Activated CD4-positive, alpha-beta T cell treated with anti-CD3 and anti-CD28 coated beads, Interleukin-10, Interleukin-2, amounts not matched to agents 100 ng/mL and 50 ng/mL, durations not matched to agents 16 hours and 8 hours (primary cell): ENCODE data around the gene TAOK3.
"Not testable (repeated sequence)": the region's sequence is repeated elsewhere in the genome, so short reads cannot be mapped to it uniquely, and the experiment has no call there.

Experiments used
- DNase-seq: peaks from one replicate; pipeline ENCODE4 v3.0.0-alpha.2; 2020

TAOK3 gene

DNA sequence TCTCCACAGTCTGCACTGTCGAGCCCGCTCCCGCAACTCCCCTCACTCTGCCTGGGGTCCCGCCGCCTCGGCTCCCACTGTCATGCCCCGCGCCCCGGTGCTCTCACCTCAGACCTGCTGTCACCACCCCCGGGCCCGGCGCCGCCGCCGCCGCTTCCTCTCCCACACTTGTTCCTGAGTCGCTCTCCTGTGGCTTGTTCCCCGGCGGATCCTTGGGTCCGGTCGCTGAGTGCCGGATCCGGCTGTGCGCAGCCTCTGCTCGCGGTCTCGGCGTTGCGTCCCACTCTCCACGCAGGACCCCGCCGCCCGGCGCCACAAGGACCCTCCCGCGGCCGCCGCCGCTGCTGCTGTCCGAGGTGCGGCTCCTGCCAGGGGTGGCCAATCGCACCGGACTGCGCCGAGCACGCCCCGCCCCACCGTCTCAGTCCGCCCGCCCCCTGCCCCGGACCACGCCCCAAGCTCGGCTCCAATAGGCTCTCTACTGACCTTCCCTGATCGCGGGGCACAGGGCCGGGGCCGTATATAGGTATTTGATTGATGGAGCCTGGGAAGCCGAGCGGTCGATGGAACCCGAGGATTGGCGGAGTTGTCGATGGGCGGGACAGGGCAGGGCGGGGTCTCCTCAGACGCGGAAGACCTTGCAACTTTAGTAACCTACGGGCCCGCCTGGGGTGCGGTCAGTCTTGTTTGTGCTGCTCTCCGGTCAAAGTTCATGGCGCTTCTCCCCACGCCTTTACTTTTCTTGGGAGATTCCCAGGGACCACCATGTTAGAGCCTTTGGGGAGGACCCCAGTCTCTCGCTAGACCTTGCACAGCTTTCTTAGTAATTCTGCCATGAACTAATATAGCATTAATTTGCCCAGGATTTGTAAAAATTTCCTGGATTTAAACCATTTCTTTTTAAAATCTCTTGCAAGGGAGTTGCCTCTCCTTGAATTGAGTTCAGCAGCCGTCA is at the start of gene TAOK3:
TAOK3 (minus strand) TSS at position 367 of the 955 bp plus-strand sequence. CDS start 117,340 bp downstream, outside the sequence.
- DNase-seq = peak; percentile 99

DNA sequence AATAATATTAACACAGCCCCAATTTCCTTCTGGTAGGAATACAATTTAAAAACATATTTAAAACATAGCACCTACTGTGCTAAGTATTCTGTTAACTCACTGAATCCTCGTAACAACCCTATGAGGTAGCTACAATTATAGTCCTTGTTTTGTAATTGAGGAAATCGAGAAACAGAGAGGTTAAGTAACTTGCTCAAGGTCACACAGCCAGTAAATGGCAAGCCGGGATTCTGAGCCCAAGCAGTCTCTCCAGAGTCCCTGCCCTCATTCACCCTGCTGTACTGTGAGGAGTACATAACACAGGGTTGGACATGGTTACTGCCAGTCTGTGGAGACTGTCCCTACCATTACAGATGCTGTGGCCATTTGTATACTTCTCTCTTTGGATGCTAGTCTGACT is 48.0 kb upstream of the TAOK3 start:
- DNase-seq = no peak

DNA sequence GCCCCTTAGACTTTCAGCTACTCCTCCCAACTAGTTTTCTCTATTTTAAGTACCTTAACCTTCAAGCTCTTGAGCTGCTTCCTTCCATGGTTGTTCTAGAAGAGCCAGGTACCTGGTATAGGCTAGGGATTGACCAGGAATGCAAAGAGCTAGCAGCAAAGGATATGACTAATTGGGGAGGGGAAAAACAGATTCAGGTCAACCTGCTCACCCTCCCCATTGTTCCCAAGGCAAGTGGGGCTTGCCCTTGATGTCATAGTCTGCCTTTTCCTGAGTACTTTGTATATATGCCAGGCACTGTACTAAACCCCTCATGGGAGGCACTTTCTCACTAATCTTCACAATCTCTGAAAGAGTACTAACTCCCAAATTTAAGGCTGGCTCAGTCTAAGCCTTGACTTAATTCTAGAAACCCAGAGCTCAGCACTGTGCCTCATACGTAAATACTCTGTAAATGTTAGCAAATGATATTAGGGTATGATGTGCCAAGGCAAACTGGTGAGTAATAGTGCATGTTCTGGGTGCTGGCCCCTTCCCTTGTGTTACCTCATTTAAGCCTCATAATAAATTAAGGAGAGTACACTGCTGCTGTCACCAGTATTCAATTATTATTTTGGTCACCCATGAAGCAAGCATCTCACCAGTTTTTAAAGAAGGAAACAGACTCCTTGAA is 45.8 kb upstream of the TAOK3 start:
- no peak for DNase-seq

DNA sequence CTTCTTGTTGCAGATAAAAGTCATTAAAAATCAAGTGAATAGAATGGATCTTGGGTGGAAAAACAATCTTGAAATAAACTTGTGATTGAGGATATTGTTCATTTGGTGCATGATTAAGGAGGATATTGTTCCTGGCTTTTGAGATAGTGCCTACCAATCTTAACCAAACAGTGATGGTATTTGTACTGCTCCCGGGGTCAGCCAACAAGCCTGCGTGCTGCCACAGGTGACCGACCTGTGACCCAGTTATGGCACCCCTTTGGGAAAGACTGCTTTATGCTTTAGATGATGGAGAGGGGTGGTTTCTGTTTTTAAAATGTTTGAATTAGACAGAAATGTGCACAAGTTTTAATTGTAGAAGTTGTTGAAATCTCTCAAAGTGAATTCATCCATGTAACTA is 45.2 kb upstream of the TAOK3 start:
- no peak for DNase-seq

DNA sequence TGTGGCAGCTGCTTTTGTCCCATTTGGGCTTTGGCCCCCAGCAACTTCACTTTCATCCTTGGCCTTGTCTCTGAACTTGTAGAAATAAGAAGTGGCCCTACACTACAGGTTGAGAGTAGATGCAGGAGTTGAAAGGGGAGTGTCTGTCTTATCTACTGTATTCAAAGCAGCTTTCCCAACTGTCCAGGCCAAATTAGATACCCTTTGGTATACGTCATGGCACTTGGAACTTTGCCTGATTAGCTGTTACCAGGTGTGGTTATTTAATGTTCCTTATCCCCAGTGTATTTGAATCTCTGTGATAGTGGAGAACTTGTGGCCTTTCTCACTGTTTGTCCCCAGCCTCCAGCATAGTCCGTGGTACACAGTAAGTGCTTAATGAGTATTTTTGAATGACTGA is 37.1 kb upstream of the TAOK3 start:
- no peak for DNase-seq

DNA sequence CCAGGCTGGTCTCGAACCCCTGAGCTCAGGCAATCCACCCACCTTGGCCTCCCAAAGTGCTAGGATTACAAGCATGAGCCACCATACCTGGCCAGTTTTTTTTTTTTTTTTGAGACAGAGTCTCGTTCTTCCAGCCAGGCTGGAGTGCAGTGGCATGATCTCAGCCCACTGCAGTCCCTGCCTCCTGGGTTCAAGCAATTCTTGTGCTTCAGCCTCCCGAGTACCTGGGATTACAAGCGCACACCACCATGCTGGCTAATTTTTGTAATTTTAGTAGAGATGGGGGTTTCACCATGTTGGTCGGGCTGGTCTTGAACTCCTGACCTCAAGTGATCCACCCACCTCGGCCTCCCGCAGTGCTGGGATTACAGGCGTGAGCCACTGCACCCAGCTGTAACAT is 35.5 kb upstream of the TAOK3 start:
- not testable (repeated sequence) for DNase-seq

DNA sequence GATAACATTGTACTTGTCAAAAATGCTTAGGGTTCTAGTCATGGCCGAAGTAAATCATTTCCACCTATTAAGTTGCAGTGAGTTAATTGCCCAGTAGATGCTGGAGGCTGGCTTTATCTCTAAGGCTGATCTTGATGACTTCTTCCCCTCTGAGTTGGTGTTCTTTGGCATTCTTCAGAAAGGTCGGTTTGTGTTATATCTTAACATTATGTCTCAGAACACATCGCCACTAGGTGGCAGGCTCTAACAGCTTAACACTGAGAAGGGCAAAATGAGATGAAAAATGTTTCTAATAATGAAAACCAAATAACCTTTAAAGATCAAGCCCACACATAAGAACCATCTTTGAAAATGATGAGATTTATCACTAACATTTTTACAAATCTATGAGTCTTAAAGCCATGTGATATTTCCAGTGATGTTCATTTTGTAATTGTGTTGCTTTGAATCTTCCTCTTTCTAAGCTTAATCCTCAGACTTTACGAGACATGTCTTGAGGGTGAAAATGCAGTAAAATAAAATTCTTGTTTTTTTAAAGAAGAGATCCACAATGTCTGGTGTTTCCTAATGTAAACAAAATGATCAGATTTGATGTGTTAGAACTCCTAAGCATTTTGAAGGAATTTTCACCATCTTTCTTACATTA is 32.3 kb upstream of the TAOK3 start:
- DNase-seq = peak; percentile 58

DNA sequence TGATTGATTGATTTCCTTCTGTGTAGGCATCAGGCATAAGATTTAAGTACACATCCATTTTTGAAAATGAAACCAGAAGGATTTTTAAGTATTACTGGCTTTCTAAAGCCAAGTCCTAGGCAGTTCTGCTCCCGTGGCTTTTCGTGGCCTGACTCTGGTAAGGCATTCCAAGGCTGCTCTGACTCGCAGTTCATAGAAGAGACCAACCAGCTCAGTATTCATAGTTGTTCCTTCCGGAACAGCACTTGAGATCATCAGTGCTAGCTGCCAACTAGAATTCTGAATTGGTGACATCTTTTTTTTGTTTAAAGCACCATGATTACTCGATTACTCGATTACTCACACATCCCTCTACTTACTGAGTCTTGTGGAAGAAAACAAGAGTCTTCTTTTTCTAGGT is 29.5 kb upstream of the TAOK3 start:
- no peak for DNase-seq

DNA sequence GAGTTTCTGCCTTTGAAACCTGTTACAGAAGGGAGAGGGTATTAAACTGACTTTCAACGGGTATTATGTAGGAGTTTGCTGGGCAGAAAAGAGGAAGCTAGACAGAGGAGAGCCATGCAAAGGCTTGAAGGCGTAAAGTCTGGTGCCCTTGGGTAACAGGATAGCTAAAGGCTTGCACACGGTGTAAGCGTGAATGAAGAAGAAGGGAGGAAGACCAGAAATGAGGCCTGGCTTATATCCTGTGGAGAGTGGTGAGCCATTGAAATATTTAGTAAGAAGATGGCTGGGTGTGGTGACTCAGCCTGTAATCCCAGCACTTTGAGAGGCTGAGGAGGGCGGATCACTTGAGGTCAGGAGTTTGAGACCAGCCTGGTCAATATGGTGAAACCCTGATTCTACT is 26.2 kb upstream of the TAOK3 start:
- no peak for DNase-seq

DNA sequence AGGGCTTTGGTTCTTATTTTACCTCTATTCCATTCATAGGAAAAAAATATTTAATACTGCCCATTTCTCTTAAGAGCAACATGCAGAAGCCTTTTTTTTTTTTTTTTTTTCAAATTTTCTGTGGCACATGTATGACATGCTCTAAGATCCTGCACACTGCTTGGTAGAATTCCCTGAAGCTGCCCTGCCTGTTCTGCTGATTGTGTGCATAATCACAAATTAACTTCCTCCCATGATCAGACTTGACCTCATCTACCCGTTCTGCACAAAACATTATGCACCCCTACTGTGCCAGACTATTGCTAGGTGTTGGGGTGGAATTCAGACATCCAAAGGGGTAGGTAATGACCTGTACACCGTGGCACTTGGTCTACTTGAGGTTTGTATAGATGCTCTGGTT is 25.8 kb upstream of the TAOK3 start:
- DNase-seq = no peak

DNA sequence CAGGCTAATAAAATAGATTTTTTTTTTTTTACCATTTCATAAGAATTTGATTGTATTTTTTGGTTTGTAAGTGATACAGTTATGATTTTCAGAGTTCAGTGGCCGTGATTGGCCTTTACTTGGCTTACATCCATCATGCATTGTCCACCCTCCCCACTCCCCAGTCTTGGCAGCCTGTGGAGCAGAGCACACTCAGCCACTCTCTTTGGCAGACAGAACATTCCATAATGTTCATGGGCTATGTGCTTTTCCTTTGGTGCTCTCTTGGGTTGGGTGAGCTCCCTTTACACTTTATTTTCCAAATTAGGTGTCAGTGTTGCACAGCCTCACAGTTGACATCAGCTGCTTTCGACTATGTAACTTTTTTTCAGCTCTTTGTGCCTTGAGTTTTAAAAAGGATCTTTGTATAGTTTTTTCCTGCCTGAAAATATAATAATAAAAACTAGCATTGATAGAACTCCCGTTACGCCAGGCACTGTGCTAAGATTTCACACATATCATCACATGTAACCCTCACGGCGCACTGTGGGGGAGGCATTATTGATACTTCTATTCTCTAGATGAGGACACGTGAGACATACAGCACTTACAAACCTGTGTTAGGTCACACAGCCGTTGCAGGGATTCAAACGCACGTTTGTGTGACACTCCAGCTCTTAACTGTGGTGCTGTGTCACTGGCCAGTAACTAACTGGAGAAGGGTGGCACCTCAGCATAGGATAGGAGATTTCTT is 25.2 kb upstream of the TAOK3 start:
- no peak for DNase-seq

DNA sequence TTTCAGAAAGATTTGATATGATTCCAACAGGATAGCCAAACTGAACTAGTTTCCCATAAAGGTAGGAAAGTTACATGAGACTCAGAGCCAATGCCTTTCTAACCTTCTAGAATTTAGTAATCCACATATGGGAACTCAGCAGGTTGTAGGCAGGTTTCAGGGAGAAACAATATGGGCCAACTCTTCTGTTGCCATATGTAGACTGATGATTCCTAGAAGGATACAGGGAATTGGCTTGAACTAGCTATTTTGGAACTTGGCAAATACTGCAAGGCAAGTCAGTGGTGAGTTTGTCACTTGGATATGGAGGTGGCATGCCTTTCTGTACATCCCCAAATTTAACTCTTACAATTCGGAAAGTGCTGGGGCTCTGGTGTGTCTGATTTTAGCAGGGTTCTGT is 19.1 kb upstream of the TAOK3 start:
- DNase-seq = no peak

DNA sequence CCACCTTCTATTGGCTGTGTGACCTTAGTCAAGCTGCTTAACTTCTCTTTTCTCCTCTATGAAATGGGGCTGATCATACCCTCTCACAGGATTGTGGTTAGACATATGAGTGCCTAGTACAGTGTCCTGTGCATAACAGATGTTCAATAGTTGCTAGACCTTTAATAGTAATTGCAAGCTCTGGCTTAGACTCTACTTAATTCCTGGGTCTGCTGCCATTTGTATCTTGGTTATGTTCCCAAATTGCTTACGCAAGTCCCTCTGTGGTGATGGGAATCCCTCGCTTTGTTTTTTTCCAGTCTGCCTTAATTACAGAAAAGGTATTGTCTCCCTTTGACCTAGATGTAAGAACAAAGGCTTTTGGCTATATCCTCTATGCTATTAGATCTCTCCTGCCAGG is 18.7 kb upstream of the TAOK3 start:
- DNase-seq = no peak

DNA sequence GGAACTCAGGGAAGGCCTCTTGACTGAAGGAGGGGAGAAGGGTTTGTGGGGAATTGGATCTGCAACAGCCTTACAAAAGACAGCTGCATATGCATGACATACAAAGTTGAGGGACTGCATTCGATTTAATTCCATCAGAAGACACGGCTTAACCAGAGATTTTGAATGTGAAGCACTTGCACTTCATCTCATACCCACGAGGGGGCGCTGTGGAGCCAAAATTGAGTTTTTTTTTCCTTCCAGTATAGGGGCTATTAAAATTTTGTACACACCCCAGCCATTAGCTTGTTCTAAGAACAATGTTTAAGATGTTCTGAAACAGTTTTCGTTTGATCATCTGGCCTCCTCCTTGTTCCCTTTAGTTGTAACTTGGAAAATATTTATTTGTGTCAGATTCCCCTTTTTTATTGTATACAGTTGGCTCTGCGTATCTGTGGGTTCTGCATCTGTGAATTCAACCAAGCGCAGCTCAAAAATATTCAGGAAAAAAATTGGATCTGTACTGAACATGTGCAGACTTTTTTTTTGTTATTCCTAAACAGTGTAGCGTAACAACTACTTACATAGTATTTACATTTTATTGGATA is 5.3 kb upstream of the TAOK3 start:
- peak; percentile 71 for DNase-seq

DNA sequence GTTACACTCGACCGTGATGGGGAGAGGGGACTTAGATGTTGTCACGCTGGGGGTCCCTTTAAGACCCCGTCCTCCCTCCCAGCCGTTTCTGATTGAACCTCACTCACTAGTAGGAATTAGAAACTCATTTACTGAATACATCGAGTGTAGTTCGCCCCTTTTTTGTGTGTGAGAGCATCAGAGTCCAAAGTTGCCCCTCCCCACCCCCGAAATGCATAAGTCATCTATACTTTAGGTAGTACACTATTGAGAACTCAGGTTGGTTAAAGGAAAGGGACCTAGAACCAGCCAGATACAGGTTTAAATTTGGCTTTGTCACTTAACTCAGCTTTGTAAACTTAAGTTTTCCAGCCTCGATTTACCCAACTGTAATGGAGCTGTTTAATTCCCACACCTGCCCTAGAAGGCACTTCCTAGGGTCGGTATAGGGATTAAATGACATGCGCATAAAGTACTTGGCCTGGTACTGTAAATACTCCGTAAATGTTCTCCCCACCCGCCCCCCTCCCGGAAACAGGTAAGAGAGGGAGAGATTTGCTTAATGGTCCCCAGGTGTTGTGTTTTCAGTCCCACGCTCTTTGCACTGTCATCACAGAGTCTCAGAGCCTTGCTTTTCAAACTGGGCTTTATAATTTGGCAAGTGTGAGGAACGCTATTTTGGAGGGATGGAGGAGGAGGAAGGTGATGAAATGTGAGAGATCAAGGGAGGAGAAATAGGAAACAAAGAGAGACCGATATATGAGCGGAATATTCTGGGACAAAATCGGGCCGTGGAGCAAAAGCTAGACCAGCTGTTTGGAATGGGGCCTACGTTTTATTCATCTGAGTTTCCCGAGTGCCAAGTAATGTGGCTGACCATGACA is 4.5 kb upstream of the TAOK3 start:
- peak; percentile 4 for DNase-seq

DNA sequence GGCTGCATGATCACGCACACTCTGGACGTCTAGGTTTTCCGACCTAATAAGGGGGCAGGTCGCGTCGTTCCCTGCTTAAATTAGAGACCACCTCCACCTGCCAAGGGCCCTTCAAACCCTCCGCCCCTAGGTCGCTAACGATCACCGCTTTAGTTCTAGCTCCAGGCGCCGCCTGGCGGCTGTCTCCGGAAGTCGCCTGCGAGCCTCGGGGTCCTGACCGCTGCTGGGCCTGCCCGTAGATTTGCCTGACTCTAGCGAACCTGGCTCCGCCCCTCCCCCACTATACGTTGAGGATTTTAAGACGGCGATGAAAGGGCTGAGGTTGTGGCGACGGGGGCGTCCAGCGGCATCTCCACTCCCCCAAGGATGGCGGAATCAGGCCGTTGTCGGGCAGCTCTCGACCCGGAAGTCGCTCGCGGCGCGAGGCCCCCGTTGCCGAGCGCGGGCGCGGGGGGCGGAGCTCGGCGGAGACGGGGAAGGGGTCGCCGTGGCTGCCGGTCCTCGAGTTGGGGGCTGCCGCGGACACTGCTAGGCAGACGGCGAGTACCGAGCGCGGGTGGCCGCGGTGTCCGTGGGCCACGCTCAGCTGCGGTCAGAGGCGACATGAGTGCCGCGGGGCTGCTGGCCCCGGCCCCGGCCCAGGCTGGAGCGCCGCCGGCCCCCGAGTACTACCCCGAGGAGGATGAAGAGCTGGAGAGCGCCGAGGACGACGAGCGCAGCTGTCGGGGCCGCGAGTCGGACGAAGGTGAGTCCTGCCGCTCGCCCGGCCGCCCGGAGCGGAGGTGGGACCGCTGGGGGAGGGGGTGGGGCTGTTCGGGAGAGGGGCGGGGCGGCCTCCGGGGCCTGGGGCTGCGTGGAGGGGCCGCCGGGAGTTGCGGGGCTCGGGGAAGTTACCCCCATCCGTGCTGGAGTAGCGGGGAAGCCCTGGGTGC is 3.6 kb upstream of the TAOK3 start, which contains the start of gene SUDS3:
SUDS3 (plus strand) TSS at position 467 of the 932 bp plus-strand sequence; CDS start at position 604, 137 bp downstream.
- peak; percentile 93 for DNase-seq

DNA sequence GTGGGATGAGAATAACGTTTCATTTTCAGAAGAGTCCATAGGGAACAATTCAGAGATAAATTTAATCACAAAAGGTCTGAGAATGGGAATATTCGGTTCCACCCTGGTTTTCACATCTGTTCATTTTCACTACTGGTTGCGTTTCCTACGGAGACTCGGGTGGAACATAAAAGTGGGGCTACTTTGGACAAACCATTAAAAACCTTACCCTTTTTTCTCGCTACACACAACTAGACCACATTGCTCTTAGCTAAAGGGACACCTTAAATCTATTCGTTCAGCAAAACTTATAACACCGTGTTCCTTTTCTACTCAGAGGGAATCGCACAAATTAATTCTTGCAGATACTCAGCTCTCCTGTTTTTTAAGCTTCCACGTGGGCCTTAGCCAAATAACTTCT is 2.6 kb upstream of the TAOK3 start:
- no peak for DNase-seq

DNA sequence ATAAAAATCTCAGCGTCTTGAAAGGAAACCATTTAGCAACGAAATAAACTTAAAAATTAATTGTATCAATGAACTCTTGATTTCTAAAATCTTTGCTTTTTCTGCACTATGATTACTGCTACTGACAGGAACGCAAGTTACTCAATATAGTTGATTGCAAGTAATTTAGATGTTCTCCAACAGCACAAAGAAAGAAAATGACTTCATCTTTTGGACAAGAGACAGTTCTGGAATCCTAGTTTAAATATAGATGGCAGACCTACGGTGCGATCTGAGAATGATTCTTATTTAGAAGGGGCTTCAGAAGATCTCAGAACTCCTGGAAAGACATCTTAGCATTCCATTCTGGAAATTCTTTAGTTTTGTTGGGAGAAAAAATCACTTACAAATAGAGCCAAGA is 2.2 kb upstream of the TAOK3 start:
- no peak for DNase-seq

DNA sequence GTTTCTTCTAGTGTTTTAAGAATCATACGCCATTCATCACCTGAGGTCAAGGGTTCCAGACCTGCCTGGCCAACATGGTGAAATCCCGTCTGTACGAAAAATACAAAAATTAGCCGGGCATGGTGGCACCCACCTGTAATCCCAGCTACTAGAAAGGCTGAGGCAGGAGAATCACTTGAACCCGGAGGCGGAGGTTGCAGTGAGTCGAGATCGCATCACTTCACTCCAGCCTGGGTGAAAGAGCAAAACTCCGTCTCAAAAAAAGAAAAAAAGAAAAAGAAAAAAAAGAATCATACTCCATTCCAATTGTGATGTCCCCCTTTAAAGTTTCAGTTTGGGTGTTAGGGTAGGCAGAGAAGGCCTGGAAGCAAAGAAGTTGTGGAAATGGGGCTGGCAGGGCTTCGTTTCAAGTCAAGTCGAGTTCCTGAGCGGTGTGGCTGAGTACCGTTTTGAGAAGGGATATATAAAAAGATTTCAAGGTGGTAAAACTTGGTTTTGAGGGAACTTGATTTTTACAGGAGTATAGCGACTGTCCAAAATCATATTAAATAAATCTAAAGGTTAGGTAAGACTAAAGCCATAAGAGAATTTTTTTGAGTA is 1.5 kb upstream of the TAOK3 start:
- DNase-seq = no peak

DNA sequence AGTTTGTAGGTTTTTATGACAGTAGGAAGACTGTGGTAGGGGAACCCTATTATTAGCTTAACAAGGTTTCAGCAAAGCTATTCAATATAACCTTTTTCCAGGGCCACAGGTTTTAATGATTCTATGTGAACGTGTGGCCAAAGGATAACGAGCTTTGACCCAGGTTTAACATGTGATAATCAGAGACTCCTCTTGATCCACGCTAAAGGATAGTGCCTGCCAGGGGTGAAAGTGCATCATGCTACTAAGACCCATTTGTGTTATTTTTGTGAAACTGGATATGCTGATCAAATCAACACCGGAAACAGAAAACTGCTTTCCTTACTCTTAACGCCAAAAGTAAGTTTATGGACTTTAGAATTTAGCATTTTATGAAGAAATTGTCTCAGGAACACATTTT is 909 bp upstream of the TAOK3 start:
- DNase-seq = no peak
